ENCODE data around the gene SOHLH1.

DNA sequence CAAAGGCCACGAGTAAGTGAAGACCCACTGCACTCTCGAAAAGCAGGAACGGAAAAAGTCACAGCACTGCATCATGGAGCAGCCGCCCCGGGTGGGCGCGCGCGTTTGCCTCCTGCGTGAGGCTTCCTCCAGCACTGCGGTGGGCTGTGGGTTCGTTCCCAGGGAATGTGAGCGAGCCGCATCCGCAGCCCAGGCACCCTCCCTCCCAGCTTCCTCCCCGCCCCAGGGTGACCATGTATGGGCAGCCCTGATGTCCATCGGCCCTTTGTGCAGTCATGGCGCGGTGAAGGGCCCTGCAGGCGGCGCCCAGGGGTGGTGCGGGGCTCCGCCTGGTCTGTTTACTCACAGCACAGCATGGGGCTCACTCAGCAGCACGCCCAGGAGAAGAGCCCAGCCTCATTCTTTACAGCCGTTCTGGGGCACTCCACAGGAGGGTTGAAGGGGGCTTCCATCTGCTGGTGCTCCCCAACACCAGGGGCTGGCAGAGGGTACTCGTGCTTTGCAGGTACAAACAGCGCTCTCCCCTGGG is 35.4 kb upstream of the SOHLH1 start:
- no peak for TF ChIP-seq MAFK (IDR thresholded peaks at IDR 0.05; ENCODE audit: partially characterized antibody)
- TF ChIP-seq, protein P1, sequence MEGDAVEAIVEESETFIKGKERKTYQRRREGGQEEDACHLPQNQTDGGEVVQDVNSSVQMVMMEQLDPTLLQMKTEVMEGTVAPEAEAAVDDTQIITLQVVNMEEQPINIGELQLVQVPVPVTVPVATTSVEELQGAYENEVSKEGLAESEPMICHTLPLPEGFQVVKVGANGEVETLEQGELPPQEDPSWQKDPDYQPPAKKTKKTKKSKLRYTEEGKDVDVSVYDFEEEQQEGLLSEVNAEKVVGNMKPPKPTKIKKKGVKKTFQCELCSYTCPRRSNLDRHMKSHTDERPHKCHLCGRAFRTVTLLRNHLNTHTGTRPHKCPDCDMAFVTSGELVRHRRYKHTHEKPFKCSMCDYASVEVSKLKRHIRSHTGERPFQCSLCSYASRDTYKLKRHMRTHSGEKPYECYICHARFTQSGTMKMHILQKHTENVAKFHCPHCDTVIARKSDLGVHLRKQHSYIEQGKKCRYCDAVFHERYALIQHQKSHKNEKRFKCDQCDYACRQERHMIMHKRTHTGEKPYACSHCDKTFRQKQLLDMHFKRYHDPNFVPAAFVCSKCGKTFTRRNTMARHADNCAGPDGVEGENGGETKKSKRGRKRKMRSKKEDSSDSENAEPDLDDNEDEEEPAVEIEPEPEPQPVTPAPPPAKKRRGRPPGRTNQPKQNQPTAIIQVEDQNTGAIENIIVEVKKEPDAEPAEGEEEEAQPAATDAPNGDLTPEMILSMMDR (IDR thresholded peaks at IDR 0.05): no peak
- TF ChIP-seq RAD21 (conservative IDR thresholded peaks at IDR 0.05 in 1 of 2, IDR thresholded peaks at IDR 0.05 in 1 of 2): no peak
- TF ChIP-seq EP300 (IDR thresholded peaks at IDR 0.05): no peak
- TF ChIP-seq POLR2A (IDR thresholded peaks at IDR 0.05; ENCODE audit: low read length): no peak
- TF ChIP-seq, protein P2, sequence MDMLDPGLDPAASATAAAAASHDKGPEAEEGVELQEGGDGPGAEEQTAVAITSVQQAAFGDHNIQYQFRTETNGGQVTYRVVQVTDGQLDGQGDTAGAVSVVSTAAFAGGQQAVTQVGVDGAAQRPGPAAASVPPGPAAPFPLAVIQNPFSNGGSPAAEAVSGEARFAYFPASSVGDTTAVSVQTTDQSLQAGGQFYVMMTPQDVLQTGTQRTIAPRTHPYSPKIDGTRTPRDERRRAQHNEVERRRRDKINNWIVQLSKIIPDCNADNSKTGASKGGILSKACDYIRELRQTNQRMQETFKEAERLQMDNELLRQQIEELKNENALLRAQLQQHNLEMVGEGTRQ (IDR thresholded peaks at IDR 0.05): no peak
- TF ChIP-seq KDM1A (IDR thresholded peaks at IDR 0.05; ENCODE audit: low read depth): no peak
- TF ChIP-seq MYC (IDR thresholded peaks at IDR 0.05; ENCODE audit: borderline replicate concordance, low read length): no peak
- no peak for TF ChIP-seq HOXA7 (CRISPR knock-in tag; IDR thresholded peaks at IDR 0.05)

Measured in A549 (cell line).